ENCODE data around the gene TMEM106C.
"Not testable (repeated sequence)": the region's sequence is repeated elsewhere in the genome, so short reads cannot be mapped to it uniquely, and the experiment has no call there.

The TMEM106C gene

GRCh38 chr12:47947341-47947740 lies 16.1 kb upstream of the TMEM106C start:
- DNase-seq (ENCODE audit: insufficient read length, low spot score) (no peak), FAIRE-seq (no peak)

GRCh38 chr12:47949441-47950341 lies 13.7 kb upstream of the TMEM106C start:
- FAIRE-seq (peak; percentile 83), DNase-seq (ENCODE audit: insufficient read length, low spot score) (peak; percentile 88)

GRCh38 chr12:47950856-47951468 lies 12.4 kb upstream of the TMEM106C start:
- FAIRE-seq (peak; percentile 52), DNase-seq (ENCODE audit: insufficient read length, low spot score) (no peak)

- FAIRE-seq (no peak), DNase-seq (ENCODE audit: insufficient read length, low spot score) (no peak)
Measured at GRCh38 chr12:47954058-47954457, 9.3 kb upstream of the TMEM106C start.

GRCh38 chr12:47954467-47955045 lies 8.8 kb upstream of the TMEM106C start:
- DNase-seq (ENCODE audit: insufficient read length, low spot score) = no peak
- FAIRE-seq = no peak

- DNase-seq (ENCODE audit: insufficient read length, low spot score) (no peak), FAIRE-seq (no peak)
Measured at GRCh38 chr12:47955059-47955458, 8.3 kb upstream of the TMEM106C start.

GRCh38 chr12:47957671-47958070 lies 5.7 kb upstream of the TMEM106C start:
- FAIRE-seq; DNase-seq (ENCODE audit: insufficient read length, low spot score): not testable (repeated sequence)

- DNase-seq (ENCODE audit: insufficient read length, low spot score) (no peak), FAIRE-seq (no peak)
Measured at GRCh38 chr12:47962198-47962597, 1.2 kb upstream of the TMEM106C start.

- DNase-seq (ENCODE audit: insufficient read length, low spot score) = no peak
- peak; percentile 48 for FAIRE-seq
Measured at GRCh38 chr12:47964106-47964728, 821 bp downstream of the TMEM106C start.

GRCh38 chr12:47965581-47965980 lies 2.2 kb downstream of the TMEM106C start:
- no peak for DNase-seq (ENCODE audit: insufficient read length, low spot score)
- no peak for FAIRE-seq

GRCh38 chr12:47967461-47968321 lies 4.3 kb downstream of the TMEM106C start:
- no peak for FAIRE-seq

GRCh38 chr12:47969845-47970244 lies 6.4 kb downstream of the TMEM106C start:
- FAIRE-seq (no peak), DNase-seq (ENCODE audit: insufficient read length, low spot score) (no peak)

More at GRCh38 chr12:47967461-47968321, 4.3 kb downstream of the TMEM106C start:
- DNase-seq (ENCODE audit: insufficient read length, low spot score) = no peak

- DNase-seq (ENCODE audit: insufficient read length, low spot score) (no peak), FAIRE-seq (peak; percentile 9)
Measured at GRCh38 chr12:47970843-47971242, 7.4 kb downstream of the TMEM106C start.

- FAIRE-seq = no peak
- DNase-seq (ENCODE audit: insufficient read length, low spot score) = no peak
Measured at GRCh38 chr12:47972895-47973294, 9.5 kb downstream of the TMEM106C start.

GRCh38 chr12:47973870-47974269 lies 10.5 kb downstream of the TMEM106C start:
- no peak for FAIRE-seq

GRCh38 chr12:47975036-47975620 lies 11.7 kb downstream of the TMEM106C start:
- FAIRE-seq = no peak
- DNase-seq (ENCODE audit: insufficient read length, low spot score) = no peak

More at GRCh38 chr12:47973870-47974269, 10.5 kb downstream of the TMEM106C start:
- DNase-seq (ENCODE audit: insufficient read length, low spot score) = no peak

GRCh38 chr12:47975816-47976215 lies 12.4 kb downstream of the TMEM106C start:
- no peak for DNase-seq (ENCODE audit: insufficient read length, low spot score)
- no peak for FAIRE-seq

- no peak for FAIRE-seq
- DNase-seq (ENCODE audit: insufficient read length, low spot score) = no peak
Measured at GRCh38 chr12:47977046-47977771, 13.8 kb downstream of the TMEM106C start.
